Astrocyte (in vitro differentiated cells and primary cell): ENCODE data around the gene SH3GL3. TPM values are rescaled to one million over a fixed set of nuclear protein-coding genes. Genes with fewer than 3 reads are reported as not detected.

Source experiments
- DNase-seq: peaks from one replicate; pipeline ENCODE4 v3.0.0-alpha.2; 2010; ENCODE audit warnings: low read depth
- FAIRE-seq: peaks from 2 replicates; lab custom pipeline; 2011; peaks lifted over from hg19 to GRCh38; lab: Jason Lieb, UNC
- H2AFZ ChIP-seq: 2 replicates; pipeline ENCODE4 v1.6.0; 2012; ENCODE audit warnings: low read depth, low read length, inconsistent platforms
- H3K27ac ChIP-seq: 2 replicates; pipeline ENCODE4 v1.5.1; 2011; ENCODE audit warnings: low read depth, low read length, inconsistent platforms
- H3K27me3 ChIP-seq: 2 replicates; pipeline ENCODE4 v1.6.0; 2011; ENCODE audit warnings: low read length, inconsistent platforms; ENCODE audit not compliant: insufficient read depth
- H3K36me3 ChIP-seq: 2 replicates; pipeline ENCODE4 v1.5.1; 2011; ENCODE audit warnings: low read length, inconsistent platforms; ENCODE audit not compliant: insufficient read depth
- H3K4me1 ChIP-seq: 2 replicates; pipeline ENCODE4 v1.5.1; 2011; ENCODE audit warnings: low read length, inconsistent platforms; ENCODE audit not compliant: insufficient read depth
- H3K4me2 ChIP-seq: 2 replicates; pipeline ENCODE4 v1.6.0; 2012; ENCODE audit warnings: low read length, inconsistent platforms
- H3K4me3 ChIP-seq: 2 replicates; pipeline ENCODE4 v1.5.1; 2011; ENCODE audit warnings: low read depth, mild to moderate bottlenecking, low read length, inconsistent platforms; ENCODE audit not compliant: insufficient read depth
- H3K79me2 ChIP-seq: 2 replicates; pipeline ENCODE4 v1.6.0; 2012; ENCODE audit warnings: mild to moderate bottlenecking, low read length, inconsistent platforms; ENCODE audit not compliant: insufficient read depth
- H3K9ac ChIP-seq: 2 replicates; pipeline ENCODE4 v1.6.0; 2012; ENCODE audit warnings: mild to moderate bottlenecking, low read length, inconsistent platforms
- H3K9me3 ChIP-seq: 2 replicates; pipeline ENCODE4 v1.5.1; 2012; ENCODE audit warnings: low read depth, mild to moderate bottlenecking, low read length, inconsistent platforms; ENCODE audit not compliant: insufficient read depth
- H4K20me1 ChIP-seq: 2 replicates; pipeline ENCODE4 v1.6.0; 2012; ENCODE audit warnings: low read length, inconsistent platforms; ENCODE audit not compliant: insufficient read depth
- H3K27ac Mint-ChIP-seq: one replicate; pipeline ENCODE4 v1.8.0; 2021; ENCODE audit warnings: mild to moderate bottlenecking, mixed read lengths; ENCODE audit not compliant: unreplicated experiment
- H3K27me3 Mint-ChIP-seq: one replicate; pipeline ENCODE4 v1.8.0; 2021; ENCODE audit warnings: low read depth, mixed read lengths; ENCODE audit not compliant: unreplicated experiment
- H3K36me3 Mint-ChIP-seq: one replicate; pipeline ENCODE4 v1.8.0; 2021; ENCODE audit warnings: low read depth, mixed read lengths; ENCODE audit not compliant: unreplicated experiment
- H3K4me1 Mint-ChIP-seq: one replicate; pipeline ENCODE4 v1.8.0; 2021; ENCODE audit warnings: low read depth, mixed read lengths; ENCODE audit not compliant: unreplicated experiment
- H3K4me3 Mint-ChIP-seq: one replicate; pipeline ENCODE4 v1.8.0; 2021; ENCODE audit warnings: mild to moderate bottlenecking, moderate library complexity, mixed read lengths; ENCODE audit not compliant: unreplicated experiment
- H3K9me3 Mint-ChIP-seq: one replicate; pipeline ENCODE4 v1.8.0; 2021; ENCODE audit warnings: mild to moderate bottlenecking, mixed read lengths; ENCODE audit not compliant: unreplicated experiment
- EZH2 ChIP-seq: IDR thresholded peaks from 2 replicates; pipeline ENCODE4 v1.6.1; 2012; ENCODE audit warnings: mild to moderate bottlenecking, low read length, inconsistent platforms; ENCODE audit not compliant: insufficient read depth
- total RNA-seq: library from RNA; stranded (reverse); gene quantifications from 2 replicates; pipeline ENCODE4 v1.2.1, GENCODE V29; 2021
- TF ChIP-seq, protein P1 (sequence below): IDR thresholded peaks from 2 replicates; pipeline ENCODE4 v1.5.1; 2011; ENCODE audit warnings: low read depth, mild to moderate bottlenecking, inconsistent platforms, low read length, moderate library complexity; ENCODE audit not compliant: insufficient read depth

SH3GL3 gene
- total RNA-seq, 1 donor from 2014 or later = 2.7 TPM

DNA sequence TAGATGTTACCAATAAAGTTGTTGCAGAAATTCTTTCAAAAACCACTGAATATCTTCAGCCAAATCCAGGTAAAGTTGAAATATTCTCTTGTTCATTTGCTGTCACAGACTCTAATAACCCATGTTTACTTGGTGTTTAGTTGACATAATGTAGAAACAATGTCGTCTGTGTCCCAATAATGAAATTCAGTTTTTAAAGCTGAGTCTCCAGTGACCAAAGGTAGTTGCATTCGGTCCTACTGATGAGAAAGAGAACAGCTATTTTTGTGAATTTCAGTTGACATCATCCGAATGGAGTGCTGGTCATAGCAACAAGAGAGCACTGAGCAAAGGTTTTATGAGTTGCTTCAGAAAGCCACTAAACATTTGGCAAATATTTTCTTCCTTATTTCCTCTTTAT is 118.0 kb downstream of the SH3GL3 start:
- Mint-ChIP-seq H3K9me3 (no peaks in the 10 kb centered on the region), H3K27ac (no peak overlapping the region), H3K27me3 (no peaks in the 10 kb centered on the region), H3K36me3 (no peaks in the 10 kb centered on the region), H3K4me3 (no peak overlapping the region), H3K4me1 (no peaks in the 10 kb centered on the region)
- Histone ChIP-seq H3K36me3 (no peaks in the 10 kb centered on the region), H3K27me3 (no peaks in the 10 kb centered on the region), H3K4me2 (no peak overlapping the region), H3K4me3 (no peak overlapping the region), H3K9me3 (no peaks in the 10 kb centered on the region), H2AFZ (no peak overlapping the region), H3K4me1 (no peaks in the 10 kb centered on the region), H3K9ac (no peak overlapping the region), H3K79me2 (no peaks in the 10 kb centered on the region), H4K20me1 (no peaks in the 10 kb centered on the region), H3K27ac (no peak overlapping the region)
- TF ChIP-seq, protein P1, sequence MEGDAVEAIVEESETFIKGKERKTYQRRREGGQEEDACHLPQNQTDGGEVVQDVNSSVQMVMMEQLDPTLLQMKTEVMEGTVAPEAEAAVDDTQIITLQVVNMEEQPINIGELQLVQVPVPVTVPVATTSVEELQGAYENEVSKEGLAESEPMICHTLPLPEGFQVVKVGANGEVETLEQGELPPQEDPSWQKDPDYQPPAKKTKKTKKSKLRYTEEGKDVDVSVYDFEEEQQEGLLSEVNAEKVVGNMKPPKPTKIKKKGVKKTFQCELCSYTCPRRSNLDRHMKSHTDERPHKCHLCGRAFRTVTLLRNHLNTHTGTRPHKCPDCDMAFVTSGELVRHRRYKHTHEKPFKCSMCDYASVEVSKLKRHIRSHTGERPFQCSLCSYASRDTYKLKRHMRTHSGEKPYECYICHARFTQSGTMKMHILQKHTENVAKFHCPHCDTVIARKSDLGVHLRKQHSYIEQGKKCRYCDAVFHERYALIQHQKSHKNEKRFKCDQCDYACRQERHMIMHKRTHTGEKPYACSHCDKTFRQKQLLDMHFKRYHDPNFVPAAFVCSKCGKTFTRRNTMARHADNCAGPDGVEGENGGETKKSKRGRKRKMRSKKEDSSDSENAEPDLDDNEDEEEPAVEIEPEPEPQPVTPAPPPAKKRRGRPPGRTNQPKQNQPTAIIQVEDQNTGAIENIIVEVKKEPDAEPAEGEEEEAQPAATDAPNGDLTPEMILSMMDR = no peak
- no peak for TF ChIP-seq EZH2
- no peak for FAIRE-seq
- DNase-seq = no peak

DNA sequence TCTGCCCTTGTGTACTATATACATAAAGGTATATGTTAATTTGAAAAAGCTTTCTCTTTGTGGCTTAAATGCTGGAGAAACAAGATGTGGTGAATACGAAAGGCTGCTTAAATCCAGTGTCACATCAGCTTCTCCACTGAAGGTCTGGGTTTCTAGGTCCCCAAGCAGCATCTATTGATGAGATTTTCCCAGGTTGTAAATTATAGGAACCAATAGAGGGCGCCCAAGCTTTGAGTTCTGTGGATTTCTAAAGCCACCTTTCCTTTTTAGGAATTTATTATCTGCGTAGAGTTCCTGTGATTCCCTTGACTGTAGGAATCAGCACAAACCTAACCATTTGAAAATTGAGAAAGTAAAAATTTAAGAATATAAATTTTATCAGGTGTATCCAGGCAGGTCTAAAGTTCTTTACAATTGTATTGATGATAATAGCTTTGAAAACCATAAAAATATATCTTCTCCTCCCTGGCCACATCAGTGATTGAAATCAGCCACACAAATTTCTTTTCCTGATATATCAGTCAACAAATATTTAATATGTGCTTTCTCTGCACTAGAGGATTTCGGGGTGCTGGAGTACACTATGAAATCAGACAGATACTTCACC is 118.5 kb downstream of the SH3GL3 start:
- Mint-ChIP-seq H3K4me1 (no peaks in the 10 kb centered on the region), H3K9me3 (no peaks in the 10 kb centered on the region), H3K27ac (no peak overlapping the region), H3K36me3 (no peaks in the 10 kb centered on the region), H3K27me3 (no peaks in the 10 kb centered on the region), H3K4me3 (no peak overlapping the region)
- no peaks in the 10 kb centered on the region for H3K27me3 ChIP-seq
- no peak overlapping the region for H3K27ac ChIP-seq
- H3K4me3 ChIP-seq = no peak overlapping the region
- FAIRE-seq = no peak
- DNase-seq = no peak
- no peaks in the 10 kb centered on the region for H3K36me3 ChIP-seq
- TF ChIP-seq, protein P1 = peak; percentile 69
- TF ChIP-seq EZH2 = no peak
- H2AFZ ChIP-seq = no peak overlapping the region
- no peaks in the 10 kb centered on the region for H3K4me1 ChIP-seq
- H3K9me3 ChIP-seq = no peaks in the 10 kb centered on the region
- no peaks in the 10 kb centered on the region for H4K20me1 ChIP-seq
- H3K9ac ChIP-seq = no peak overlapping the region
- H3K79me2 ChIP-seq = no peaks in the 10 kb centered on the region
- no peak overlapping the region for H3K4me2 ChIP-seq

DNA sequence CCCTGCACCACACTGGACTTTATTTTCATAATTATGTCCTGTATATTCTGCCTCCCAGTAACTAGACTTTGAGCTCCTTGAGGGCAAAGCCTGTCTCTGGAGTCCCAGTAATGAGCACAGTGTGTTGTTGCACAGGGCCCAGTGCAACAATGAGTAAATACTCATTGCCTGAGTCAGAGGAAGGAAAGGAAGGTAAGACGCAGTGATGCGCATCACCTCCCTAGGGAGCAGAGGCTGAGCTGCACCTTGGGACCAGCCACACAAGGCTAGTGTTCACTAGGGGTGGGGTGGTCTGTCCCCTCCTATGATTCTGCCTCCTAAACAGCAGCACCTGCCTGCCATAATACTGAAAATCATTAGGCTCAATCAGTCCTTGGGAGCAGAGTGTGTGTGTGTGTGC is 120.2 kb downstream of the SH3GL3 start:
- no peaks in the 10 kb centered on the region for H3K36me3 ChIP-seq
- H3K79me2 ChIP-seq = no peaks in the 10 kb centered on the region
- FAIRE-seq (no peak), DNase-seq (no peak)
- H3K27ac ChIP-seq = no peak overlapping the region
- no peaks in the 10 kb centered on the region for H3K27me3 ChIP-seq
- no peaks in the 10 kb centered on the region for H3K4me1 ChIP-seq
- Mint-ChIP-seq H3K4me3 (no peak overlapping the region), H3K27ac (no peak overlapping the region), H3K4me1 (no peaks in the 10 kb centered on the region), H3K9me3 (no peaks in the 10 kb centered on the region), H3K27me3 (no peaks in the 10 kb centered on the region), H3K36me3 (no peaks in the 10 kb centered on the region)
- no peaks in the 10 kb centered on the region for H4K20me1 ChIP-seq
- H3K9ac ChIP-seq = no peak overlapping the region
- H2AFZ ChIP-seq = no peak overlapping the region
- no peak overlapping the region for H3K4me2 ChIP-seq
- TF ChIP-seq EZH2 = no peak
- TF ChIP-seq, protein P1 = no peak
- H3K9me3 ChIP-seq = no peaks in the 10 kb centered on the region
- no peak overlapping the region for H3K4me3 ChIP-seq
